Prostate gland (tissue), 2 donors: ENCODE data around the gene KCNQ4.

Source experiments
- POLR2A ChIP-seq: fragments of 450-650 bp; IDR thresholded peaks from one replicate; pipeline ENCODE4 v1.6.1; 2016; ENCODE audit warnings: antibody characterized with exemption, mild to moderate bottlenecking
- POLR2AphosphoS5 ChIP-seq: sonication (generic); formaldehyde crosslinking; IDR thresholded peaks from one replicate; pipeline ENCODE4 v1.6.1; 2017; ENCODE audit warnings: antibody characterized with exemption
- TF ChIP-seq, protein P1 (sequence below), 4 experiments: fragments of 200-600 bp in 2 of 4; fragments of 450-650 bp in 2 of 4; sonication (generic) in 2 of 4; IDR thresholded peaks; 1 replicate in 3 of 4; 2 replicates in 1 of 4; pipeline ENCODE4 v1.5.1; 2016 to 2019; ENCODE audit warnings: antibody characterized with exemption in 4 of 4, mild to moderate bottlenecking in 2 of 4, moderate library complexity in 2 of 4

DNA sequence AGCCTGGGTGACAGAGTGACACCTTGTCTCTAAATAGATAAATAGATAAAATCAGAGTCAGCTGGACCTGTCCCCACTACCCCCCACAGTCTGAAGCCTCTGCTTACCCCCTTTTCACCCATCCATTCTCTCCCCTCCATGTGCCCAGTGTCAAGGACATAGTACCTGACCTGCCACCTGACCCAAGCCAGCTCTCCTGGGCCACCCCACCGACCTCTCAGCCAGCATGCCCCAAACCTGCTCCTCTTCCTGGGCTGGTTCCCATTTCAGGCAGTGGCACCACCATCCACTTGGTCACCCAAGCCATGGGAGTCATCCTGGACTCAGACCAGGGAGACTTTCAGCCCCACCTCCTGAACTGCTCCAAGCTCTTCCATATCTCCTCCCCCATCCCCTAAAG lies 50.4 kb downstream of the KCNQ4 start:
- TF ChIP-seq, protein P1, sequence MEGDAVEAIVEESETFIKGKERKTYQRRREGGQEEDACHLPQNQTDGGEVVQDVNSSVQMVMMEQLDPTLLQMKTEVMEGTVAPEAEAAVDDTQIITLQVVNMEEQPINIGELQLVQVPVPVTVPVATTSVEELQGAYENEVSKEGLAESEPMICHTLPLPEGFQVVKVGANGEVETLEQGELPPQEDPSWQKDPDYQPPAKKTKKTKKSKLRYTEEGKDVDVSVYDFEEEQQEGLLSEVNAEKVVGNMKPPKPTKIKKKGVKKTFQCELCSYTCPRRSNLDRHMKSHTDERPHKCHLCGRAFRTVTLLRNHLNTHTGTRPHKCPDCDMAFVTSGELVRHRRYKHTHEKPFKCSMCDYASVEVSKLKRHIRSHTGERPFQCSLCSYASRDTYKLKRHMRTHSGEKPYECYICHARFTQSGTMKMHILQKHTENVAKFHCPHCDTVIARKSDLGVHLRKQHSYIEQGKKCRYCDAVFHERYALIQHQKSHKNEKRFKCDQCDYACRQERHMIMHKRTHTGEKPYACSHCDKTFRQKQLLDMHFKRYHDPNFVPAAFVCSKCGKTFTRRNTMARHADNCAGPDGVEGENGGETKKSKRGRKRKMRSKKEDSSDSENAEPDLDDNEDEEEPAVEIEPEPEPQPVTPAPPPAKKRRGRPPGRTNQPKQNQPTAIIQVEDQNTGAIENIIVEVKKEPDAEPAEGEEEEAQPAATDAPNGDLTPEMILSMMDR (IDR thresholded peaks at IDR 0.05): no peak
- no peak for TF ChIP-seq POLR2AphosphoS5
- TF ChIP-seq POLR2A: no peak
